SU-DHL-6 (cell line): ENCODE results near the gene JAM2.

ENCODE experiments used
- EZH2phosphoT487 ChIP-seq: fragments of 200-600 bp; sonication (generic), shearing (Covaris generic); conservative IDR thresholded peaks from 2 replicates; pipeline ENCODE4 v1.6.1; 2018; ENCODE audit warnings: mild to moderate bottlenecking, antibody characterized with exemption, low read length, moderate library complexity, mixed read lengths
- TF ChIP-seq, protein P1 (sequence below): fragments of 200-600 bp; sonication (generic); IDR thresholded peaks from one replicate; pipeline ENCODE4 v1.5.1; 2017; ENCODE audit warnings: antibody characterized with exemption, mild to moderate bottlenecking, low read length, moderate library complexity; ENCODE audit not compliant: insufficient read depth, poor library complexity, severe bottlenecking

DNA sequence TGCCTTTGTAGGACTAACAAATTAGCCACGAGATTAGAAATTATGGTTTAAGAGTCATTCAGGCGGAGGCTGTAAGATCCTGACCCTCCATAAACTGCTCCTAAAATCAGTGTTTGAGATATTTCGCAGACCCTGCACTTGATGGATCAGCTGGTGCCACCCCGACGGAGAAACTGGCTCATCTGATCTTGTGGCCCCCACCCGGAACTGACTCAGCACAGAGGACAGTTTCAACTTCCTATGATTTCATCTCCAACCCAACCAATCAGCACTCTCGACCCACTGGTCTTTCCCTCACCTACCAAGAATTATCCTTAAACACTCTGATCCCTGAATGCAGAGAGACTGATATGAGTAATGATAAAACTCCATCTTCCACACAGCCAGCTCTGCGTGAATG, 3.7 kb upstream of the JAM2 start:
- TF ChIP-seq, protein P1, sequence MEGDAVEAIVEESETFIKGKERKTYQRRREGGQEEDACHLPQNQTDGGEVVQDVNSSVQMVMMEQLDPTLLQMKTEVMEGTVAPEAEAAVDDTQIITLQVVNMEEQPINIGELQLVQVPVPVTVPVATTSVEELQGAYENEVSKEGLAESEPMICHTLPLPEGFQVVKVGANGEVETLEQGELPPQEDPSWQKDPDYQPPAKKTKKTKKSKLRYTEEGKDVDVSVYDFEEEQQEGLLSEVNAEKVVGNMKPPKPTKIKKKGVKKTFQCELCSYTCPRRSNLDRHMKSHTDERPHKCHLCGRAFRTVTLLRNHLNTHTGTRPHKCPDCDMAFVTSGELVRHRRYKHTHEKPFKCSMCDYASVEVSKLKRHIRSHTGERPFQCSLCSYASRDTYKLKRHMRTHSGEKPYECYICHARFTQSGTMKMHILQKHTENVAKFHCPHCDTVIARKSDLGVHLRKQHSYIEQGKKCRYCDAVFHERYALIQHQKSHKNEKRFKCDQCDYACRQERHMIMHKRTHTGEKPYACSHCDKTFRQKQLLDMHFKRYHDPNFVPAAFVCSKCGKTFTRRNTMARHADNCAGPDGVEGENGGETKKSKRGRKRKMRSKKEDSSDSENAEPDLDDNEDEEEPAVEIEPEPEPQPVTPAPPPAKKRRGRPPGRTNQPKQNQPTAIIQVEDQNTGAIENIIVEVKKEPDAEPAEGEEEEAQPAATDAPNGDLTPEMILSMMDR, result no peak
- no peak for TF ChIP-seq EZH2phosphoT487
